ENCODE measurements around the gene IFI16.
"Not testable (repeated sequence)": the region's sequence is repeated elsewhere in the genome, so short reads cannot be mapped to it uniquely, and the experiment has no call there.

The IFI16 gene

DNA sequence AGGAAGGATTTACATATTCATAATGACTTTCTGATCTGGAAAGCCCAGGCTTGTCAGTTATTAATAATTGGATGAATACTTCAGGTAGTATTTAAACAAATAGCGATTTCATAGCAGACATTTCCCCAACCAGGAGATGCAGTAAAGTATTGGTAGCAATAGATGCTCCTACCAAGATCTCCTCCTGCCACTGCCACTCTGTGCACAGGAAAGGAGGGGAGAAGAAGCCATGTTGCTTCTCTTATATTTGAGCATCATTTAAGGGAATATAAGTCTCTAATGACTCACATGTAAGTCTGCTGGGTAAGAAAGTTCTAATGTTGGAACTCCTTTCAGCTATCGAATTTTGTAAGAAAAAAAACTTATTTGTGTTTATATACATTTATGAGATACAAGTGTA is 420 bp upstream of the IFI16 start:
- no peak for DNase-seq

DNA sequence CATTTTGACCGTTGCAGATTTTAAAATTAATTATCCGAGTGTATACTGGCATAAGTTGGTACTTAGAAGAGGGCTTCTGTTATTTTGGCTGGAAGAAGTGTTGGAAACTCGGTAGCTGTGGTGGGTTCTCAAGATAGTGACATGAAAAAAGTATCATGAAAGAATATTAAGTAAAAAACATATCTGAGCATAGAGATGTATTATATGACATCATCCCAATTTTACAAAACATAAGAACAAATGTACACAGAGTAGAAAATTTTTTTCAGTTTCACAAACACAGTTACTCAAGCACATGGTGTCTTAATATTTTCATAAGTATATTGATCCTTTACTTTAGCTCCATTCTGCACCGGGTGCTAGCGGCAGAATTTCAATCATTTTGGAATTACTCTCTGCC is 684 bp downstream of the IFI16 start:
- DNase-seq, result no peak

DNA sequence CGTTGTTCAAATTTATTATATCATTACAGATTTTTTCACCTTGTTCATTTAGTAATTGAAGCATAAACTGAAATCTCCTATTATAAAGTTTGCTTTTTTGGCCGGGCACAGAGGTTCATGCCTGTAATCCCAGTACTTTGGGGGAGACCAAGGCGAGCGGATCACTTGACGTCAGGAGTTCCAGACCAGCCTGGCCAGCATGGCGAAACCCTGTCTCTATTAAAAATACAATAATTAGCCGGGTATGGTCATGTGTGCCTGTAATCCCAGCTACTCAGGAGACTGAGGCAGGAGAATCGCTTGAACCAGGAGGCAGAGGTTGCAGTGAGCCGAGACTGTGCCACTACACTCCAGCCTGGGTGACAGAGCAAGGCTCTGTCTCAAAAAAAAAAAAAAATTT is 1.3 kb downstream of the IFI16 start:
- DNase-seq, result not testable (repeated sequence)

DNA sequence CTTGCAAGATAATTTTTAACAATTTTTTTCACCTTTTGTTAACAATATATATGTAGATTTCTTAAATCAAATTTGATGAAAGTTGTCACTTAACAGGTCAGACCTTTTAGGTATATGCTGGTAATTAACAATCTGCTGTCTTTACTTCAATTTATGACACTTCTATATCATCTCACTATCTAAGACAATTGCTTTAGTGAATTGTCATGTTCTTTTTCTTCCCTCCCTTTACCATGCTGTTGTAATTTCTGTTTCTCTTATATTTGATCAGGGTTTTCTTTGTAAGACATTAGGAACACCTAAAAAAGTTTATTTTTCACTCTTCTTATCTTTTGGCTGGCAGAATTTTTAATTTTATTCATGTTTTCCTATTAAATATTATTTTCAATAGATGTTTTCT is 2.0 kb downstream of the IFI16 start:
- DNase-seq, result no peak

DNA sequence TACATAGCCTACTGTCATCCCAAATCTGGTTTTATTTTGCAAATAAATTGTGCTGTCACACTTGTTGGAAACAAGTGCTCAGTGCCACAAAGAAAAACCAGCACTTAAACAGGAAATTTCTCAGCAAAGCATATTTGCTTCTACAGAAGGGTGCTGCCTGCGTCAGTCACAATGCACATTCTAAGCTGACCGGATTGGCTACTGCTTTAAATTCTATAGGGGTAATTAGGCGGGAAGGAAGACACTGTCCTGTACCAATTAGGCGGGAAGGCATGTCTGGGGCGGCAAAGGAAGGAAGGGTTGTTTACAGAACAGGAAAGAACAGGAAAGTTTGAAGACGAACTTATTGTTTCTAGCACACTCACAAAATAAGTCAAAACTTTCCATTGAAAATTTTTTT is 2.8 kb downstream of the IFI16 start:
- DNase-seq, result no peak

DNA sequence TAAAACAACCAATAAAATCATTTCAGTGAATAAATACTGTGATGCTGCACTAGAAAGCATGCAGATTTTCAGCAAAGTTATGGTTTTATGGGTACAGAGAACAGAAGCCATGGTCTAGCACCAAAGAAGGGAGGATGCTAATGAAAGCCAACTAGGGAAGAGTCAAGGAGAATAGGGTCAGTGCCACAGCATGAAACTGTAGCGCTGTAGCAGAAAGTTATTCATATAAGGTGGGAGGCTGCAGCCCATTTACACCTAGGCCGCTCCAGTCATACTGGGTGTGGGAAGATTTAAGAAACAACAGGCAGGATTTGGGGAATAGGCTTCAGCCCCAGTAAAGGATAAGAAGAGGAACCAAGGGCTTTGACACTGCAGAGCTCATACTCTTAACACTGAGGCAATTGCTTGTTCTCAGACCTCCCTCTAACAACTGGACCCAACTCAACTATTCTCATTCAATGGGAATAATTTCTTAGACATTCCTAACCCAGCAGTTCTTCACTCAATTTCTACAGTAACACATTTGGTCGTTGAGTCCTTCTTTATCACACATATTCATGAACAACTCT is 4.4 kb downstream of the IFI16 start:
- DNase-seq, result no peak

DNA sequence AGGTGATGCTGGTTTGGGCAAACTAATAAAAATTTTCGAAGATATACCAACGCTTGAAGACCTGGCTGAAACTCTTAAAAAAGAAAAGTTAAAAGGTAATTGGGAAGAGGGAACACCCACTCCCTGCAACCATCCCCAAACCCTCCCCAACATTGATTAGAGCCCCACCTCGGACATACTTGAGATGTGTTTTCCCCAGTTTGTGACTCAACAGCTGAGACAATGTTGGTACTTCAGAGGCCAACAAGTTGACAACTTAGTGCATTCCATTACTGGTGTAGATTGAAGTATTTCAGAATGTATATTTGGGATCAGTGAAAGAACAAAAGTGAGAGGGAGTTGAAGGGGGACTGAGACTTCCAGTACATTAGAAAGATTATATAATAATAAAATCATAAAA is 5.1 kb downstream of the IFI16 start:
- DNase-seq, result no peak

DNA sequence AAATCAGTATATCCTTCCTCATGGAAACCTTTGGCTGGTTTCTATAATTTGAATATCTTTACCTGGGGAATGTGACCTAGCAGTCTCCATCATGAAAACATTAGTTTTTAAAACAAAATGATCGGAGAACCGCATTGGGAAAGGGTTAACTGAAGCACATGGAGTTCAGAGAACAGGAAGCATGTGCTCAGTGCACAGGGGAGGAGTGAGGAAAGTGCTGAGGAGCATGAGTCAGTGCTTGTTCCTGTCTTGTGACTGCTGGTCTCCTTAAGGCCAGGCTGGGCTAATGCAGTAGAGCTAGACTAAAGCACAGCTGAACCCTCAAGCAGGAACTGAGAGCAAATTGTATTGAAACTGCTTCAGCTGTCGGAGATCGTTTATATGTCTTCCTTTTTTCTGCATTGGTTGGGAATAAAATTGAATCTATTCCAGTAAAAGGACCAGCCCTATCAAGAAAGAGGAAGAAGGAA is 5.8 kb downstream of the IFI16 start:
- no peak for DNase-seq

DNA sequence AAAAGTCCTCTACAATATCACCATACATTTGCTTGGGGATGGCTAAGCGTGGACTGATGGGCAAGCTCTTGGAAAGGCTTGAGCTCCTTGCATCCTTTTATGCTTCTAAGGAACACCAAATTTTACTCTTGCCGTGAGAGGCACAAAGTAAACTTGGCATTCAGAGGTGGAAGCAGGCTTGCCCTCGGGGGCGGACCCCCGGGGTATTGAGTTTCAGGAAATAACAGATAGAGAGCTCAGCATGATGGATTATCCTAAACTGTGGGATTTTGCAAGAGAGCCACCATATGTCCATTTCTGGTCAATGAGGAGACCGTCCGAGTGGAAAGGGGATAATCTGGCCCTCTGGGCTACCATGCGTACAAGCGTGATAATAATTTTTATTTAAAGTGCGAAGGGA is 14.0 kb downstream of the IFI16 start:
- DNase-seq, result no peak

DNA sequence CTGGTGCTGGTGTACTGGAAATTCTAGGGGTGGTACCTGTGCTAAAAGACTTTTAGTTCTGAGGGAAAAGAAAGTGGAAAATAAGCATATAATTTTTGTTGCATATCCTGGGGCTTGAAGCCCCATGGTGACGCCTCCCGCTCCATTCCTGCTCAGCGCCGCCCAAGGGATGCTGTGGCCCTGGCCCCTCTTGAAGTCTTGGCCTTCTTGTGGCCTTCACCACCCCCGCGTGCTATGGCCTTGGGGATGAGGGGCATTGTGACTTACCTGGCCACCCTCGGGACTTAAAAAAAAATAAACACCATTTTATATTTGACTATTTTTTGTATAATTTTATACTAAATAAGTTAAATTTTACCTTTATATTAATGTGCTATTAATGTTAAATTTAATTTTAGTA is 15.3 kb downstream of the IFI16 start:
- DNase-seq, result no peak

DNA sequence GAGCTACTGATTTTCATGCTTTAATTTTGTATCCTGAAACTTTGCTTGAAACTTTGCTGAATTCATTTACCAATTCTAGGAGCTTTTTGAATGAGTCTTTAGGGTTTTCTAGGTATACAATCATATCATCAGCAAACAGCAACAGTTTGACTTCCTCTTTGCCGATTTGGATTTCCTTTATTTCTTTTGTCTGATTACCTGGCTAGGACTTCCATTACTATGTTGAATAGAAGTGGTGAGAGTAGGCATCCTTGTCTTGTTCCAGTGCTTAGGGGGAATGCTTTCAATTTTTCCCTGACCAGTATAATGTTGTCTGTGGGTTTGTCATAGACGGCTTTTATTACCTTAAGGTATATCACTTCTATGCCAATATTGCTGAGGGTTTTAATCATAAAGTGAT is 17.1 kb downstream of the IFI16 start:
- DNase-seq, result not testable (repeated sequence)

DNA sequence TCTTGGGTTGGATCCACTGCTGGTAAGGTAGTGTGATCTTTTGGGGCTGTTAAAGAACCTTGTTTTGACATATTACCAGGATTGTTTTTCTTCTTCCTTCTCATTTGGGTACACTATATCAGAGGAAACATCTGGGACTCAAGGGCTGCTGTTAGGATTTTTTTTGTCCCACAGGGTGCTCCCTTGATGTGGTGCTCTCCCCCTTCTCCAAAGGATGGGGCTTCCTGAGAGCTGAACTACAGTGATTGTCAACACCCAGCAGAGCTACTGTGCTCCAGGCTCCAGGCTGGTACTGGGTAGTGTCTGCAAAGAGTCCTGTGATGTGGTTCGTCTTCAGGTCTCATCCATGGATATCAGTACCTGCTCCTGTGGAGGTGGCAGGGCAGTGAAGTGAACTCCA is 20.6 kb downstream of the IFI16 start:
- DNase-seq, result no peak

DNA sequence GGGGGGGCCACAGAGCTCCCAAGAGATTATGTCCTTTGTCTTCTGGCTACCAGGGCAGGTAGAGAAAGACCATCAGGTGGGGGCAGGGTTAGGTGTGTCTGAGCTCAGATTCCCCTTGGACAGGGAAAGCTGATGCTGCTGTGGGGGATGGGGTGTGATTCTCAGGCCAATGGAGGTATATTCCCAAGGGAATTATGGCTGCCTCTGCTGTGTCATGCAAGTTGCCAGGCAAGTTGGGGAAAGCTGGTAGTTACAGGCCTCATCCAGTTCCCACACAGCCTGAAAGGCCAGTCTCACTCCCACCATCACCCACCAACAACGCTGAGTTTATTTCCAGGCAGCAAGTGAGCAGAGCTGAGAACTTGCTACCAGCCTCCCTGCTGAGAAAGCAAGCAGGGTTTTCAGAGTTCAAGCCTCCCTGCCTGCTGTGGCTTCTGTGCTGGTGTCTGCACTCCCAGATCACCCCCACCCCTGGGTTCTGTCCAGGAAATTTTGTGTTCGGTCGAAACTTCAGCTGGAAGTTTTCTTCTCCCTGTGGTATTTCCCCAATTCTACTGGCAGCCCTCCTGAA is 21.3 kb downstream of the IFI16 start:
- DNase-seq, result no peak

DNA sequence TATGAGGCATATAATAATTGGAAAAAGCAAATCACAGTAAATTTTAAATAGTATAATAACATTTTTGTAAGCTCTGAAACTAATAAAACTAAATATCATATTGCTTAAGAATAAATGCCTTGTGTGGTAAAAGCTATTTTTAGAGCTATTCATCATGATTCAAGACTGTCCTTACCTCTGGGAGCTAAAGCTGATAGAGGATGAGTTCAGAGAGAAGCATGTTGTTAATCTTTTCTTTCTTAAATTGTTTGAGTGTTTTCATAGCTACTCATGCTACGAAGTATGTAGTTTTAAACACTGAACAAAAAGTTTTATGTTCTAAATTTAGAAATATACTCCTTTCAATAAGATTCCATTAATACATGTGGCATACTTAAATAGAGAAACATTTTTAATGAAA is 30.5 kb downstream of the IFI16 start:
- no peak for DNase-seq

DNA sequence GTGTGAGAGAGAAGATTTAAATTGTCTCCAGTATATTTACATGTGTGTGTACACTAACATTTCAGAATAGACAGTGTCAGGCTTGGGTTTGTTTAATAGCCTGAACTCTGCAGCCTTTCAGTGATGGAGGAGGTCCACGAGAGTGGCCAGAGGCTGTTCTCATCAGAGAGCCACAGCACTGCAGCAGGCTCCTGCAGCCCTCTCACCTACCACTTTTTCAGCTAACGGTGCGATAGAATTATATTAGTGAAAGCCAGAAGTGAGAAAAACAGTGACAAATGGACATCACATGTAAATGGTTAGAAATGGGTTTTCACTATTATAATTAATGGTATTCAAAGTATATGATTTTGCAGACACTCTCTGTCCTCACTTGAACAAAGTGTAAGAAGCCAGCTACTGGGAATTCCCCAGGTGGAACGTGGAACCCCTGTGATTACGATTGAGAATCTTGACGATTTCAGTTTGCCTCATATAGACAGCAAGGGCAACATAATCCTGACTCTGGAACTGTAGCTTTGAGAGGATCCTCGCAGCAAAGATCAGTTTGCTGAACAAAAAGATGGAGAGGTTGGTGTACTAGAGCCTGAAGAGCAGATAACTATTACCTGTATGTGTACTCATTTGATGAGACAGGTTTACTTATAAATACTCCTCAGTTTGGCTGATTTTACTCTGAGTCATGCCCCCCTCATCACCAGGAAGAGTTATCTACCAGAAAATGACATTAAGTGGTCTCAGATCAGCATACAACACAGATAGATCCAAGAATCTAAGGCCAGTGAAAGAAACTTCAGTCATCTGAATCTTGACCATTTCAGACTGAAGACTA is 31.4 kb downstream of the IFI16 start:
- DNase-seq, result no peak

DNA sequence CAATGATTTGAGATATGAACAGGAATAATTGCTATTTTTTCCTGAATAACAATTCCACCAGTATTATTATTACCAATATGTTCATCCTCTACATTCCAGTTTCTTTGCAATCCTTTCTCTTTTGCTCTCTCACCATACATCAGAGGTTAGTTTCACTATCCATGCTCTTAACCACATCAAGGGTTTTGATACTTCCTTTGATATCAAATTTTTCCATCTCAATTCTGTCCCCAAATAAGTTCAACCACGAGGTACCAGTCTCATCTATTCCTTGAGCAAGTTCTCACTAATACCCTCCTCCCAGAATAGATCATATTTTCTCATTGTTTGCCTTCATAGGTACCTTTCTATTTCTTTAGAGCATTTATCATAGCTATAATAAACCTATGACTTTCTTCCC is 36.8 kb downstream of the IFI16 start:
- DNase-seq, result not testable (repeated sequence)

DNA sequence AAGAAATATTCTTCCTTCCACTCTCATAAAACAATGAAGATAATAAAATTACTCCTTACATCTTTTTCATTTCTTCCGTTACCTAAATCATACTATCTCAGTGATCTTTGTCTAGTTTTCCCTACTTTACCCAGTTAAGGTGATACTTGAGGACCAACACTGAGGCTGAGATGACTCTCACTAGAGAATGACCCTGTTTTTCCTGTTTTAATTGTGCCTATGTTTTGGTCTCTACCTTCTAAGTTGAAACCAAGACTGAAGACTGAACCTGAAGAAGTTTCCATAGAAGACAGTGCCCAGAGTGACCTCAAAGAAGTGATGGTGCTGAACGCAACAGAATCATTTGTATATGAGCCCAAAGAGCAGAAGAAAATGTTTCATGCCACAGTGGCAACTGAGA is 41.7 kb downstream of the IFI16 start:
- no peak for DNase-seq

DNA sequence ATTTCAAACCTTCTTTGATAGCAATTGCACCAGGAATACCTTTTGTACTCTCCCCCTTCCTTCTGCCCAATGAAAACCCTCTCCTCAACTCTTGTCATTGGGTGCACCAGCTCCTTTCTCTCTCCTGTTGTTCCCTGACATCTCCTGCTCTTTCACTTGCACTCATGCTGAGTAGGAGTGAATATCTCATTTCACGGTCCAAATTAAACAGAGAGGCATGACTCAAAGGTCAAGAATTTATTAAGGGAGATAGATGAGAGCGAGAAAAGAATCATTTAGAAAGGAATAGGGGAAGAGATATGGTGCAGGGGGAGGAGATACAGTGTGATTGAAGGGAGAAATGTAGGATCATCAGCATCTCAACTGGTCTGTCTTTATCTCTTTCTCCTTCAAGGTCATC is 44.7 kb downstream of the IFI16 start:
- no peak for DNase-seq

DNA sequence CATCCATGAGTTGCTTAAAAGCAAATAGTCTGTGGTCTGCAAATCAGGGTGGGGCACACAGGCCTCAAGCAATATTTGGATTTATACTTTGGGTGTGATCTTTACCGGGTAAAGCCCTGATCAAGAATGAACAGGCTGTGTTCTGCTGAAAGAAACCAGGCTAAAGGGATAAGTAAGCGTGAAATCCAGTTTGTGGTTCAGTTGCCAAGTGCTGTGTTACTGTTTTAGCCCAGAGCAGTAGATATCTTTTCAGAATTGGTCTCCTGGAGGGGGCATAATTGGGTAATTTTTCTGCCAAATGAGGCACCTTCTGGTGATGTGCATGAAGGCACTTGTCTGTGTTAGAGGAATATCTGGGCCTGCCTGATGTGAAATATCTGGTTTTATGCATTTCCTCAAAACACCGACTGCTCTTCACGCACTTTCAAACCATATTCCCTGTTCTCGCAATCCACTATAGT is 45.5 kb downstream of the IFI16 start:
- peak; percentile 21 to 23 for DNase-seq

DNA sequence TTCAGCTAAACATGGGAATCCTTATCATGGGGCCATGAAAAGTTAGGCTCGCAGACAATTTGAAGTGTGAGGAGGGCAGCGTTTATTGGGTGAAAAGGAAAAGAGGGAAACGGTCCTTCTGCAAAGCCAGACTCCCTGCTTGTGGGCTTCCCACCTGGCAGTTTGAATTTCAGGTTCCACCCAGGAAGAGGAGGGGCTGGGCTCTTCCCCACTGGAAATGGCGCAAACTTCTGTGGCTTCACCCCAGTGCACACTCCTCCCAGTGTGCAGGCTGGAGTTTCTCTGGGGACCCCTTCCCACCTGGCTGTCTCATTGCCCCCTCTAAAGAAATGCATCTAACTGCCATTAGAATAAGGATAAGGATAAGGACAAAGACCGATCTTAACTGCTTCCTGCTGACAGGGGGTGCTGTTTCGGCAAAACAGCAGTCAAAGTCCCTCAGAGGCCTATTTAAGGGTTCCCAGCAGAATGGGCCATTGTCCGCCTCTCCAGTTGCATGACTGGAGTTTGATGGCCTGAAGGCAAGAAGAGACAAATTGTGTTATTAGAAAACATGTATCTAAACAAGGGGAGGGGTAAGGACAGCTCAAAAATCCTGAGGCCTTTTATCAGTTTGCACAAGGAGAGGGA is 46.5 kb downstream of the IFI16 start:
- DNase-seq, result no peak

DNA sequence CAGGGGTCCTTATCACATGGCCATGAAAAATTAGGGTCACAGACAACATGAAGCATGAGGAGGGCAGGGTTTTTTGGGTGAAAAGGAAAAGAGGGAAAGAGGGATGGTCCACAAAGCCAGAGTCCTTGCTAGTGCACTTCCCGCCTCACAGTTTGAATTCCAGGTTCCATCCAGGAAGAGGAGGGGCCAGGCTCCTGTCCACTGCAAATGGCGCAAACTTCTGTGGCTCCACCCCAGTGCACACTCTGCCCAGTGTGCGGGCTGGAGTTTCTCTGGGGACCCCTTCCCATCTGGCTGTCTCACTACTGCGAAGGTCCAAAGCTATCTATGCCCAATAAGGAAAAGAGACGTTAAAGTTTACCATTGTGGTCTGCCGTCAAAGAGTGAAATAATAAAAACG is 49.0 kb downstream of the IFI16 start:
- DNase-seq, result no peak

DNA sequence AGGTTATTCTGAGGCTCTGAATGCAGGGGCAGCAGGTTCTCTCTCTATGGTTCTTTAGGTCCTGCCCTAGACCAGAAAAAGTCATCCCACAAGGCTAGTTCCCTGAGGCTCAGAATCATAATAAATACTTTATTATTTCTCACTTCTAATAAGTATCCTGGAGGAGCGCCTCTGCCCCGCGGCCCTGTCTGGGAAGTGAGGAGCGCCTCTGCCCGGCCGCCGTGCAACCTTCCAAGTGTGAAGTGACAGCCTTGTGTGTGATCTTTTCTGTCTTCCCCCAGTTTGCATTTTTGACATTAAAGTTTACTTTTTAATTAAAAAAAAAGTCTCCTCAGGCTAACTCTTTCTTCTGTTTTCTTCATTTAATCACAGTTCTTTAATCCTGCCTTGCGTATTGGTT is 55.4 kb downstream of the IFI16 start:
- no peak for DNase-seq

DNA sequence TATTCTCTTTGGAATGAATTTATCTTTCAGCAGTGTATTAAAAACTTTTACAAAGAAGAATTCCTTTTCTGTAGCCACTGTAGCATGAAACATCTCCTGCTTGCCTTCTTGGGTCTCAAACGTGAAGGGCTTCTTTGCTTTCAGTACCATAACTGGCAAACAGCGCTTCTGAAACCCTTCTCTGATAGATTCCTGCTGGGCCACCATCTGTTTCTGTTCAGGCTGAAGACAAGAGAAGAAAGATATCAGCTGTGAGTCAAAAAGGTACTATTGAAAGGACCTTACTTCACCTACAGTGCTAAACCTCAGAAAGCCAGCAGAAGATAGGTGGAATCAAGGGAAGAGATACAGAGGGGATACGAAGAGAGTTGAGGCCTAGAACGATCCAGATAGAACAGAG is 56.4 kb downstream of the IFI16 start:
- no peak for DNase-seq
